ENCODE measurements around the gene POU3F4.

DNA sequence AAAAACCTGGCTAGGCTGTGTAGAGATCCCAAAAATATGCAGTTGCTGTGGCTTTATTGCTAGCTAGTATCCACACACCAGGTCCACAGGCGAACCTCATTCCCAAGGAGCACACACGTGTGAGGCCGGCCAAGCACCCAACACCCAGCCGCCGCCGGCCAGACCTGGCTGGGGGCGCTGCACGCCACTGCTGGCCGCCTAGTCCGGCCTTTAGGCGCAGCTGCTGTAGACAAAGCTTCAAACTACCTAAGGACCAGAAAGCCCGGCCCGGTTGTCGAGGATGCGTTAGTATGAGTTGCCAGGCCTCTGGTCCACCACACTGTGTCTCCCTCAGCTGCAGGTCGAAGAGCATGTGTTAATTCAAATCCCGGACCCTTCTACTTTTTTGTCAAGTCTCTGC lies 3.1 kb downstream of the POU3F4 start:
- TF ChIP-seq, protein P1, sequence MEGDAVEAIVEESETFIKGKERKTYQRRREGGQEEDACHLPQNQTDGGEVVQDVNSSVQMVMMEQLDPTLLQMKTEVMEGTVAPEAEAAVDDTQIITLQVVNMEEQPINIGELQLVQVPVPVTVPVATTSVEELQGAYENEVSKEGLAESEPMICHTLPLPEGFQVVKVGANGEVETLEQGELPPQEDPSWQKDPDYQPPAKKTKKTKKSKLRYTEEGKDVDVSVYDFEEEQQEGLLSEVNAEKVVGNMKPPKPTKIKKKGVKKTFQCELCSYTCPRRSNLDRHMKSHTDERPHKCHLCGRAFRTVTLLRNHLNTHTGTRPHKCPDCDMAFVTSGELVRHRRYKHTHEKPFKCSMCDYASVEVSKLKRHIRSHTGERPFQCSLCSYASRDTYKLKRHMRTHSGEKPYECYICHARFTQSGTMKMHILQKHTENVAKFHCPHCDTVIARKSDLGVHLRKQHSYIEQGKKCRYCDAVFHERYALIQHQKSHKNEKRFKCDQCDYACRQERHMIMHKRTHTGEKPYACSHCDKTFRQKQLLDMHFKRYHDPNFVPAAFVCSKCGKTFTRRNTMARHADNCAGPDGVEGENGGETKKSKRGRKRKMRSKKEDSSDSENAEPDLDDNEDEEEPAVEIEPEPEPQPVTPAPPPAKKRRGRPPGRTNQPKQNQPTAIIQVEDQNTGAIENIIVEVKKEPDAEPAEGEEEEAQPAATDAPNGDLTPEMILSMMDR (IDR thresholded peaks at IDR 0.05): no peak
- no peak for TF ChIP-seq POLR2AphosphoS5 (IDR thresholded peaks at IDR 0.05)
- no peak for TF ChIP-seq POLR2A (IDR thresholded peaks at IDR 0.05)
- TF ChIP-seq EP300 (IDR thresholded peaks at IDR 0.05): no peak

All from upper lobe of left lung (tissue), 4 donors.